GM21717 (cell line): ENCODE measurements around the gene CCNG2.

Experiments used
- ATAC-seq: cut with Tn5 transposase; IDR thresholded peaks from one replicate; pipeline ENCODE4 v1.9.1; 2021; ENCODE audit warnings: mild to moderate bottlenecking, moderate library complexity; ENCODE audit not compliant: unreplicated experiment

CCNG2 gene

DNA sequence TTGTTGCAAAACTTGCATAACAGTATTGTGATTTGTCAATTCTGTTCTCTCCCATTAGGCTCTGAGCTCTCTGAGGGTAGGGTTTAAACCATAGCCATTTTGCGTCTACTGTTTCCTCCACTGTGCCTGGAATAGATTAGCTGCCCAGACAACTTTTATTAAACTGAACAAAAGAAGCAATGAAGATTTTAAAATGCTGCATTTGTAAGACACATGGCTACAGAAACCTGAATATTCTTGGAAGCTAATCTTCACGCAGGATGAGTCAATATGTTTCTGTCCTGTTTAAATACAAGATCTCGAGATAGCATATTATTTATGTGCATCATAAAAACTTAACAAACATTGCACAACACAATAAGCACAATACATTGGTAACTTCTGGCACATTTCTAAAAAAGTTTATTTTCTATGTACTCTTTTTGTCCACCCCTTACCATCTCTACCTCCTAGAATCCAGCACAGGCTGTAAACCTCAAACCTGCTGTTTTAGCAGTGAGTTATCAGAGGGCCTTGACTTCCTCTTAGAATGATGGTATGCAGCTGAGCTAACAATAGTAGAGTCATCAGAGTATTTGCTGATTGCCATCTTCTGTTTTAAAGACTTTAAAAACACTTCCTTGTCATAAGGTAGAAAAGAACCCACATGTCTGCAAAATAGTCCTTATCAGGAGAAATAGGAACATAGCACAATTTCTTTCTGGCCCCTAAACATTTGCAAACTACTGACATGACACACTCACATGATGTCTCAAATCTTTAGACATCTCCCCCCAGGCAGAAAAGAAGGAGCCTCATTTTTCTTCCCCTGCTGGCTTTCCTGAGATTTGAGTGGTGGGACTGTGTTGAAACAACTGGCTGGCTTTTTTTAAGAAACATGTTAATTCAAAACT lies 10.6 kb upstream of the CCNG2 start:
- no peak for ATAC-seq

DNA sequence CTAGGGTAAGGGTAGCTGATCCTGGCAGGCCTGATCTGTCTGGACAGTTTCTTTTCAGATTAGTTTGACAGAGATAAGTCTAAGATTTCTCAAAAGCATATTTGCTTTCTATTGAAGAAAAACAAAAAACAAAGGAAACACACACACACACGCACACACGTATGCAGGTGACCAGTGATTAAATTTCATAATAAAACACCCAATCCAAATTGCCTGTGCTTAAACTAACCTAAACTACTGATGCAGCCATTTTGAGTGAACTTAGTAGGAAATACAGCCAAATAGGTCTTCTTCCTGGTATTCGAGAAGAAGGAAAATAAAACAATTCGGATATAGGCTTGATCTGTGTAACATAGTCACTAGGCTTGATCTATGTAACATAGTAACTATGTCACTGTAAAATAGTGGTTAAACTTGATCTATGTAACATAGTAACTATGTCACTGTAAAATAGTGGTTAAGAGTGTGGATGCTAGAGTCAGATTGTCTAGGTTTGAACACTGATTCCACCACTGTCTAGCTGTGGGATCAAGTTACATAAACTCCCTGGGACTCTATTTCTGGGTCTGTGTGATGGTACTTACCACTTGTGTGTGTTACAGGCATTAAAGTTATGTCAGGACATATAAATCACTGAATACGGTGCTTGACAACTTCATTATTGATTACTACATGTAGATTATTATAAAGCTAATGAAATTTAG lies 9.8 kb upstream of the CCNG2 start:
- ATAC-seq, result no peak

DNA sequence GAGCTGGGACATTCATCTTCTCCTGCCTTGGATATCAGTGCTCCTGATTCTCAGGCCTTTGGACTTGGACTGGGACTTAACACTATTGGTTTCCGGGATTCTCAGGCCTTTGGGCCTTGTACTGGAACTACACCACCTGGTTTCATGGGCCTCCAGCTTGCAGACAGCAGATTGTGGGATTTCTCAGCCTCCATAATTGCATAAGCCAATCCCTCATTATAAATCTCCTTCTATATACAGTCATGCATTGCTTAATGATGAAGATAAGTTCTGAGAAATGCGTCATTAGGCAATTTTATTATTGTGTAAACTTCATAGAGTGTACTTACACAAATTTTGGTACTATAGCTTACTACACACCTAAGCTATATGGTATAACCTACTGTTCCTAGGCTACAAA lies 8.9 kb upstream of the CCNG2 start:
- ATAC-seq, result no peak

DNA sequence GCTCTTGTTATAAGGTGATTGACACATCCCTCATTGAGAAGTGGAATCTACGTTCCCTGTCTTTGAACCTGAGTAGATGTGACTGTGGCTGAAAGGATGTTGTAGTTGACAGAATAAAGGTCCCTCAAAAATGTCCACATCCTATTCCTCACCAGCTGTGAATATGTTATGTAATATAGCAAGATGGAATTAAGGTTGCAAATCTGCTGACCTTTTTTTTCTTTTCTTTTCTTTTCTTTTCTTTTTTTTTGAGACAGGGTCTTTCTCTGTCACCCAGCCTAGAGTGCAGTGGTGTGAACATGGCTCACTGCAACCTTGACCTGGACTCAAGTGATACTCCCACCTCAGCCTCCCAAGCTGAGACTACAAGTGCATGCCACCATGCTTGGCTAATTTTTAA lies 7.2 kb upstream of the CCNG2 start:
- no peak for ATAC-seq

DNA sequence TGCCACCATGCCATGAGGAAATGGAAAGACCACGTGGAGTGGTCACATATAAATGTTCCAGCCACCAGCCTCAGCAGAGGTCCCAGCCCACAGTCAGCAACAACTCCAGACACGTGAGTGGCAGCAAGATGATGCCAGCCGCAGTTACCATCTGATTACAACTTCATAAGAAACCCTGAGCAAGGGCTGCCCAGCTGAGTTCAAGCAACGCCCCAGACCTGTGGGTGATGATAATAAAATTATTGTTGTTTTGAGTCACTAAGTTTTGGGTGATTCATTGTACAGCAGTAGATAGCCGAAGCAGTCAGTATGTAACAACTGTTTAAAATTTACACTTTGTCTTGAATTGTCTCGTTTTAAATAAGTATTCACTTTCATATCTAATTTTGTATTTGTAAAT lies 5.8 kb upstream of the CCNG2 start:
- ATAC-seq, result no peak

DNA sequence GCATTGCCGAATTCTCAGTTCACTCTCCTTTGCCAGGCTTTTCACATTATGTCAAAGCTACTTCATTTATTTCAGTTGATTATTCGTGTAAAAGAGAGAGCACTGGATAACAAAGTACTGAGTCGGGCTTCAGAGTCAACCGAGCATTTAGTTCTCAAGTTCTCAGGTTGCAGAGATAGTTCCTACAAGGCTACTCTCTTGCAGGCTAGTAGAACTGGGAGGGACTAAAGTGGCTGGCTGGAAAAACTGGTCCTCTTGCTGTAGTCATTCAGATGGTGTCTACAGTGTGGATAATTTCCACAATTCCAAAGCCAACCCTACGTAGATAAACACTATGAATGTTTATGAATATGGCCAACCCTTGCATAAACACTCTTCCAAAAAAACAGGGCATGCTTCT lies 4.6 kb upstream of the CCNG2 start:
- ATAC-seq, result no peak

DNA sequence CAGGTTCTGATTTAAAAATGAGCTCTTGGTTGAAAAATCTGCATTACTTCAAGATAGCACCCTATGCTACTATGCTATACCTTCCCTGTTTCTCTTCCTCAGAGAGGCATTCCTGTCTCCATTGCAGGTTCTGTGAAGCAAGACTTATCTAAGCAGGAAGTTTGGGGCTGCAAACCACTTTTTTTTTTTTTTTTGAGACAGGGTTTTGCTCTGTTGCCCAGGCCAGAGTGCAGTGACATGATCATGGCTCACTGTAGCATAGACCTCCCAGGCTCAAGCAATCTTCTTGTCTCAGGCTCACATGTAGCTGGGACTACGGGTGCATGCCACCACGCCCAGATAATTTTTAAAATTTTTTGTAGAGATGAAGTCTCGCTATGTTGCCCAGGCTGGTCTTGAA lies 4.0 kb upstream of the CCNG2 start:
- ATAC-seq, result no peak

DNA sequence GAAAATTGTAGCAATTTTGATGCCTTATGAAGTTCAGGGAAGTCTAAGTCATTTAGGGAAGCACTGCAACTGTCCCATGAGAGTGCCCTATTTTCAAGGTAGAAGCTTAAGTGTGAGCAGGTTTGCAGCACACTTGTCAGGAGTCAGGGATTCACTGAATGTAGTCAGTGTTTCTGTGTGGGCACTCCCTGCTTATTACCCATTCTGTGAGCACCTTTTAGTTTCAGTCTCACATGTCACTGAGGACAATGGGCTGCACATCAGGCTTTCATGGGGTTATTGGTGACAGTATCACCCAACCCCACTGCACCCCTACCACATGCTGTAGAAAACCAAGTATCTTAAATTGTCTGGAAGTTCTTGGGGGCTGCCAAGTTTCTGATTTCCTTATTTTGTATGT lies 2.9 kb upstream of the CCNG2 start:
- ATAC-seq, result no peak

DNA sequence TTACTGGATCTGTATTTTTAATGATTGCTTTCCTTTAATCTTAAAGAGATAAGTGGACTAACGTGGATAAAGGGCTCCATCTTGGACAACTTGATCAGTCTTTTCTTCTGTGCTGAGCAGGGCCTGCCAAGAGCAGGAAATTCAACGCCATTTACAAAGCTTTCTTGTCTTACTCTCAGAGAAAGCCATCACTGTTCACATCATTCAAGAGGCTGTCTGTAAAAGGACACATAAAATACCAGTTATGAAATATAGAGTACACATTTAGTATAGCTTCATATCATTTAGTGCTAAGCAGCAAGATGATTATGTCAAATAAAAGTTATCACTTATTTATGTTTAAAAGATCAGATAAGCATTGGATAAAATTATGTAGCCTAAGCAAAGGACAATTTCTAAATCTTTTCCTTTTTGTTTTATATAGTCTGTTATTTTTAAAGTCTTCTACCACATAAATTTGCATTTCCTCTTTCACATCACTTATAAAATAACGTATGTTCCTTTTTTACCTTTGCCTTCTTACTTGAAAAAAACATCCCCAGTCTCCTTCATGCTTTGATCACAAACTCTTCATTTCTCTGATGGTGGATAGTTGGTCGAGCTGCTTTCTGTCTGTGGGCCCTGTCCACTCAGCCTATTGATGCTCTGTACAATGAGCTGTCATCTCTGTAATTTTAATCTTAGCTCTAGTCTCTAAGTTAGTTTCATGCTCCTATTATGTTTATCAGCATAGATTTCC lies 2.1 kb upstream of the CCNG2 start:
- ATAC-seq, result no peak

DNA sequence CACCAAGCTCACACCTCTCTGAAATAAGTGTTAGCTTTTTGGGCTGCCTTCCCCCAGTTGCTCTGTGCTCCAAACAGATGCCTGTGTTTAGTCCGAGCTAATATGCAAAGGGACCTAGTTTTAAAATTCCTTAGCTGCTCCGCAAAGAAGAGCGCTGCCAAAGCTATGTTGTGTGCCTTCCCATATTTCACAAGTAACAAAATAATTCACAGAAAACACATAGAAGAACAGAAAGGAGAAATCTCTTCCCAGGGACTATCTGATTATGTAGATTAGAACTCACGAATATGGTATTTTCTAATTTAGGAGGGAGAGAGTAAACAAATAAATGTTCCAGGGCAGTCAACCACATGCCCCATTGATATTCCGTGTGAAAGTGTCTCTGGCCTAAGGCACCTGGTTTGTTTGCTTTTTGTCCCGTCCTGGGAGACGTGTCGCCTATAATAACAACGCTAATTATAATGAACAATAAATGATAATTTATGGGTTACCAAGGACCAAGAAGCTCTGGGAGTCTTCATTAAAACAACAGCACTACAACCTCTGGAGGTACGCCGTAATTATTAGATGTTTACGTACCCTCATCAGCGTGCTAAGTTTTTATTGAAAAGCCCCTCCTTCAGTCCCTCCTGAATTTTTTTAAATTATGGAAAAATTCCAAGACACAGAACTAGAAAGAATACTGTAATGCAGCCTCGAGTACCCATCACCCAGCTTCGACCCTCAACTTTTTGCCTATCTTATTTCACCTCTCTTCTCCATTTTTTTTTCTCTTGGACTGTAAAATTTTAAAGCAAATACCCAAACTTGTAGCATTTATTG lies 1.2 kb upstream of the CCNG2 start:
- ATAC-seq, result no peak

DNA sequence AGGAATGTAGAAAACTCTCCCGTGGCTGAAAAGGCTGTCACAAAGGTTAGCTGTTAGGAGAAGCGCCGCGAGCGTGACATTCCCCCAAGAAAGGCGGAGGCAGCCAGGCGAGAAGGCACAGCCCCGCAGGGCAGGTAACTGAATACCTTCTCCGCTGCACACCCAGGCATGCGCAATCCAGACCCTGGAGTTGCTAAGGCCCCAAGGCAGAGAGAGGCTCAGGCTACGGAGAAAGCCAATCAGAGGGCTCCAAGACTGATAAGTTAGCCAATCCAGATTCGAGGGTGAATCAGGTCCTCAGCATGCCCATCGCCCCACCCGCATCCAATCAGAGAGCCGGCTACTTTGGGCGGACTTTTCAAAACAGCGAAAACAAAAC lies 485 bp upstream of the CCNG2 start:
- ATAC-seq, result peak; percentile 93

DNA sequence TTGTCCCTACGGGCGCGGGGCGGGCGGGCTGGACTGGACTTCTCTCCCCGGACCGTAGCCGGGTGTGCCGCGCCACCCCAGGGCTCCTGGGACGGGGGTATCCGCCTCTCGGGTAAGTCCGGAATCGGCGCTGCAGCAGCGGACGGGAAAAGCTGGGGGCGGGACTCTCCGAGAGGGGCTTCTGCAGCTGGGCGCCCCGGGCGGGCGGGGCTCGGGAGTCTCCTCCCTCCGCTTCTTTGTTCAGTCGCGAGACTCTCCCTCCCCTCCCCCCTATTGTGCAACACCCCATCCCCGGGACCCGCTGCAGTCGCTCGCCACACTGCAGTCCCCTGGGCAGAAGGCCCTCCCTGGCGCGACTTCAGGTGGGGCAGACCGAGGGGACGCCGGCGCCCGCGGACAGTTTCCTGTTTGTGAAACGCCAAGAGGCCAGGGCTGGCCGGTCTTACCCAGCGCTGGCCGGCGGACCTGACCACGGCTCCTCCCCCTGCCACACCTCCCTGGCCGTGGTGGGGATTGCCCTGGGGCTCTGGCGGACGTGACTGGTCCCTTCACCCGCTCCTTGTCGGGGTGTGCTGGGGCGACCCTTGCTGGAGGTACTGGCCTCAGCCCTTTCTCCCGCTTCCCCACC lies 966 bp downstream of the CCNG2 start:
- peak; percentile 45 for ATAC-seq

DNA sequence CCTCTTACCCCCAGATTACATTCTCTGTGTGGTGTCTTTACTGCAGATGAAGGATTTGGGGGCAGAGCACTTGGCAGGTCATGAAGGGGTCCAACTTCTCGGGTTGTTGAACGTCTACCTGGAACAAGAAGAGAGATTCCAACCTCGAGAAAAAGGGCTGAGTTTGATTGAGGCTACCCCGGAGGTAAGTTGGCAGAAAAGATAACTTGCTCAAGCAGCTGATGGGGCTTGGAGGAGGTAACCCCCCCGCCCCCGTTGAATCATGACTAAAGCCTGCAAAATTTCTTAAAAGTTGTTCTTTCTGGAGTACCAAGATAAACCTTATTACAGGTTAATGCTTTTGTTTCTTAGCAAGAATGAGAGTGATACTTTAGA lies 1.5 kb downstream of the CCNG2 start:
- no peak for ATAC-seq

DNA sequence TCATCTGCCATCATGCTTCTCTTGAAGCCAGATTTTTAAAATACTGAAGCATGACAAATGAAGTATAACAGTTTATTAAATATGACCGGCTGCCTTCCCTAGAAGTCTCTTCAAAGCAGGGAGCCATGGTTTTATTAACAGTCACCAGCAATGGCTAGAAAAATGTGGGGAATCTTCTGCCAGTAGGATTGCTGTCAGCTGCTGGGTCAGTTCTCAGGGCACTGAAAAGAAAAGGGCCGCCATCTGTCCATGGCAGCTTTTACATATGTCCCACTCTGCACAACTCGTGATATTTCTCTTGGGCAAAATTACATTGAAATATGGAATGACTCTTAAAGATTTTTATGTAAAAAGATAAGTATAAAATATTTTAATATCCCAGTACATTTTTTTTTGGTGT lies 2.8 kb downstream of the CCNG2 start:
- no peak for ATAC-seq

DNA sequence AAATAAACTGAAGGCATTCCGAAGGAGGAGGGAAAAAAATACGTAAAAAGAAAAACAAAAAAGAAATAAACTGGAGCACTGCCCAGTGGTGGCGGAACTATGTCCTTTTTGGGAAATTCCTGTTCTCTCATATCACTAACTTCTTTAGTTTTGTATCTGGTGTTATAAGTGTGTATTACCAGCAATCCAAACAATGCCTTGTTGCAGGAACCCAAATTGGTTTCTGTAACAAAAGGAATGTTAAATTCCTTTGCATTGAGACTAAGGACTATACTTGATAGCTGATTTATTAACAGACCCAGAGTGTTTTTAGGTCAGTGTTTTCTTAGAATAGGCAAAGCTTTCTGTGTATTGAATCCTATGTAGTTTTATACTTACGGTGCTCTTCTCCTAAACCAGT lies 6.6 kb downstream of the CCNG2 start:
- no peak for ATAC-seq

DNA sequence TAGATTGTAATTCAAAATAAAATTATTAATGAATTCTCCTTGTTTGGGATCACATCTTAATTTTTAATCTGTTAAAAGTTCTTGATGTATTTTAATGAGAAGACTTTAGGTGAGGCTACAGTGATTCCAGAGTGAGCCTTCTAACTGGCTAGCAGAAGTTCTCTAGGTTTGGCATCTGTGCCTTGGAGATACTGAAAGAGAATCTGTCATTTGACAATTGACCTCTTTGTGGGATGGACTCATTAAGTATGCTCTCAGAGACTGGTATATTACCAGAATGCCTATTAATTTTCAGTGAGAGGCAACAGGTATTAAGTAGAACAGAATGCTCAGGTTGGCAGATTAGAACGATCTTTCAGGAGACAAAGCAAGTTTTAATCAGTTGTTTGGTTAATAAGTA lies 10.2 kb downstream of the CCNG2 start:
- ATAC-seq, result no peak

DNA sequence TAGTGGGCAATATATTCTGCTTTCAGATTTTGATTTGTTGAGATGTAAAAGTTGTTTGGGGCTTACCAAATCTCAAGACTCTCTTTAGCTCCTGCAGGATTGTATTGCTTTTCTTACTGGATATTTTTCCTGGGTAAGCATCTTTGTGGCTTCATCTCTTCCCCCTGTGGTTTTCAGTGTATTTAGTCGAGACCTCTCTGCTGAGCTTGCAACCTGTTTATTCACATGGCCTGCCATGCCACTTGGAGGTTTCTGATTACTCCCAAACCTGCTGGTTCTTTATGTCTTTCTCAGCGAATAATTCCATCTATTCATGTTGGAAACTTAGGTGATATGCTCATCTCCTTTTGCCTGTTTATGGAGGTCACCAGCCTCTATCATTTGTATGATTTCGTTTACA lies 10.9 kb downstream of the CCNG2 start:
- no peak for ATAC-seq

DNA sequence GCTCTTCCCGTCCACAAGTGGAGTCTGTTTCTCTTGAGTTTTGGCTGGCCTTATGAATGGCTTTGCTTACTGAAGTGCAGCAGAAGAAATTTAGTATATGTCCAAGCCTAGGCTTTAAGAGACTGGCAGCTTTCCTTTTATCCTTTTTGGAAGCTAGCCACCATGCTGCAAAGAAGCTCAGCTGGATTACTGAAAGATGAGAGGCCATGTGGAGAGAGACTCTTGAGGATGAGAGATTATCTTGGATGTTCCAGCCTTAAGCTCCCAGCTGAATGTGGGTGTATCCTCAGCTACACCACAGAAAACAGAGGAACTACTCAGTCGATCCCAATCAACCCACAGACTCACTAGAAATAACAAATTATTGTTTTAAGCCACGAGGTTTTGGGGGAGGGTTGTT lies 12.5 kb downstream of the CCNG2 start:
- no peak for ATAC-seq

DNA sequence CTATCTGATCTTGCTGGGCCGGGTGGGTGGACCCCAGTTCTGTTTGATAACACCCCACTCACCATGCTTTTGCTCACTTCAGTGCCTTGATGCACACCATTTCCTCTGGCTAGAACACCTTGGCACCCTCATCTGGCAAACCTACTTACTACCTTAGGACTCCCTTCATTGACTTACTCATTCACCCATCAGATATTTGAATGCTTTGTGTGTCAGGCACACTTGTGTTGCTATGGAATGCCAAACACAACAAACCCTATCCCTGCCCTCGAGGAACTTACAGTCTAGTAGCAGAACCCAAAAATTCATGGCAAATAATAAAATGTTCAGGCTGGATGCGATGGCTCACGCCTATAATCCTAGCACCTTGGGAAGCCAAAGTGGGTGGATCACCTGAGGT lies 13.9 kb downstream of the CCNG2 start:
- no peak for ATAC-seq

DNA sequence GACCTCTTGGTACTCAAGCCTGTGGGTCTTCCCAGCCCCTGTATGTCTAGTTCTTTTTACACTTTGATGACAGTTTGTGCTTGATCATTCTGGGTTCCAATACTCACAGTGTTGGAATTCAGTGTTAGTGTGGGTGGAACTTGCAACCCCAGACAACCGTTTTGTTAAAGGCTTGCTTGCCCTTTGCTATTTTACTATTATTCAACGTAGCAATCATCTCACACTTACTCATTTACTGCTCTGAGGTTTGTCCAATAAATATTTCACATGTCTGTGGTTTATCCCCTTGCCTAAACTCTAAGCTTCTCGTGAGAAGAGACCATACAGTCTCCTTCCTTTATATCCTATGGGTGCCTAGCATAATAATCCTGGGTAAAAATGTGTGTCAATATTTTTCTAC lies 15.3 kb downstream of the CCNG2 start:
- ATAC-seq, result no peak

DNA sequence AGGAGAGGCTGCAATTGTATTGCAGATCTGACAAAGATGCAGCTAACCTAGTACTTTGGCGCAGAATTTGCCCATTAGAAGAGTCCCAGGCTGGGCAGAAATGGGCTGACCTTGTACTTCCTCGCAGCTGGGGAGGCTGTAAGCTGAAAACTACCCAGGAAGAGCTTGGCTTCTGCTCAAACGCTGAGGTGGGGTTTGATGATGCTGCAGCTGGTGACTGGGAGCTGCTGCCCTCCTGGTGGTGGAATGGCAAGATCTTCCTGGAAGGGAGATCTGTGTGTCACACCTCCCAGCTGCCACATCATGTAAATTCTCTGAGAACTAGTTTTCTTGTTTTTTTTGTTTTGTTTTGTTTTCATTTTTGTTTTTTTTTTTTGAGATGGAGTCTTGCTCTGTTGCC lies 17.4 kb downstream of the CCNG2 start:
- ATAC-seq, result no peak
